Upper lobe of right lung (tissue), 1 donor: ENCODE data around the gene APBB3. TPM values are rescaled to one million over a fixed set of nuclear protein-coding genes. Genes with fewer than 3 reads are reported as not detected.
A peak's percentile ranks its signal among the peaks of the same experiment; 100 is the strongest.
"Not testable (repeated sequence)": the region's sequence is repeated elsewhere in the genome, so short reads cannot be mapped to it uniquely, and the experiment has no call there.

Experiments
- ATAC-seq: fragments of 200-7000 bp; cut with Tn5 transposase; one replicate; pipeline ENCODE4 v1.9.1; 2020; ENCODE audit warnings: mild to moderate bottlenecking, moderate library complexity
- DNase-seq: peaks from one replicate; pipeline ENCODE4 v3.0.0-alpha.2; 2020
- H3K27ac ChIP-seq: fragments of 200-600 bp; one replicate; pipeline ENCODE4 v1.8.0; 2022
- H3K27me3 ChIP-seq: fragments of 200-600 bp; one replicate; pipeline ENCODE4 v1.8.0; 2022; ENCODE audit warnings: mild to moderate bottlenecking
- H3K36me3 ChIP-seq: fragments of 200-600 bp; one replicate; pipeline ENCODE4 v1.8.0; 2022
- H3K4me1 ChIP-seq: fragments of 200-600 bp; one replicate; pipeline ENCODE4 v1.8.0; 2022
- H3K4me3 ChIP-seq: fragments of 200-600 bp; one replicate; pipeline ENCODE4 v1.8.0; 2022; ENCODE audit warnings: mild to moderate bottlenecking
- H3K9me3 ChIP-seq: fragments of 200-600 bp; one replicate; pipeline ENCODE4 v1.8.0; 2022
- CTCF ChIP-seq: fragments of 200-600 bp; IDR thresholded peaks from one replicate; pipeline ENCODE4 v1.8.0; 2022; ENCODE audit warnings: antibody characterized with exemption
- intact Hi-C: fragments of 100-400 bp; cut with DNase I; formaldehyde crosslinking; loops from one replicate; pipeline ENCODE4 v1.11.0; 2022
- total RNA-seq: library from RNA; stranded (reverse); fragmentation: NEBNext Ultra II Directional; extraction: Animal tissue kit (Norgen Biotek cat#: 25700); gene quantifications from one replicate; pipeline ENCODE4 v1.2.1, GENCODE V29; 2021
- donor health status: DM: no; HTN: yes; CAD: no; lungs with severe emphysema.

APBB3 gene
- total RNA-seq, 1 donor from 2014 or later: 25.8 TPM

GRCh38 chr5:140588311-140589070 is 24.1 kb upstream of the APBB3 start:
- TF ChIP-seq CTCF: no peak
- no peaks in the 10 kb centered on the region for H3K27me3 ChIP-seq
- no peaks in the 10 kb centered on the region for H3K36me3 ChIP-seq
- DNase-seq: no peak
- no peak for ATAC-seq
- peaks cover 17% of the 10 kb centered on the region for H3K4me1 ChIP-seq
- intact Hi-C loops: no loop called here
- H3K27ac ChIP-seq: peak overlapping the region; percentile 62
- no peaks in the 10 kb centered on the region for H3K9me3 ChIP-seq
- H3K4me3 ChIP-seq: no peak overlapping the region

GRCh38 chr5:140587495-140587894 is 23.1 kb upstream of the APBB3 start:
- H3K4me3 ChIP-seq: no peak overlapping the region
- H3K27me3 ChIP-seq: no peaks in the 10 kb centered on the region
- H3K9me3 ChIP-seq: no peaks in the 10 kb centered on the region
- no peak overlapping the region for H3K27ac ChIP-seq
- ATAC-seq (no peak), DNase-seq (no peak)
- peaks cover 17% of the 10 kb centered on the region for H3K4me1 ChIP-seq
- intact Hi-C loops: no loop called here
- TF ChIP-seq CTCF: no peak
- no peaks in the 10 kb centered on the region for H3K36me3 ChIP-seq

- H3K9me3 ChIP-seq, H3K27me3 ChIP-seq, H3K27ac ChIP-seq, DNase-seq, H3K4me3 ChIP-seq, H3K36me3 ChIP-seq, intact Hi-C loops, ATAC-seq: not testable (repeated sequence)
- H3K4me1 ChIP-seq: peaks cover 11% of the 10 kb centered on the region
Measured at GRCh38 chr5:140579188-140579747, 14.9 kb upstream of the APBB3 start.

GRCh38 chr5:140576776-140577201 is 12.4 kb upstream of the APBB3 start:
- Histone ChIP-seq H3K9me3 (no peaks in the 10 kb centered on the region), H3K4me3 (no peak overlapping the region), H3K4me1 (peaks cover 22% of the 10 kb centered on the region), H3K36me3 (no peaks in the 10 kb centered on the region), H3K27ac (peak overlapping the region; percentile 20), H3K27me3 (no peaks in the 10 kb centered on the region)
- ATAC-seq (peak; percentile 39), DNase-seq (no peak)
- TF ChIP-seq CTCF: no peak
- intact Hi-C loops: no loop called here

GRCh38 chr5:140575309-140575708 is 10.9 kb upstream of the APBB3 start:
- DNase-seq: peak; percentile 87
- ATAC-seq: peak; percentile 92
- intact Hi-C loops: no loop called here

More at GRCh38 chr5:140575309-140575708, 10.9 kb upstream of the APBB3 start:
- Histone ChIP-seq H3K4me3 (no peak overlapping the region), H3K36me3 (no peaks in the 10 kb centered on the region), H3K27me3 (no peaks in the 10 kb centered on the region), H3K9me3 (no peaks in the 10 kb centered on the region), H3K27ac (peak overlapping the region; percentile 25), H3K4me1 (peaks cover 30% of the 10 kb centered on the region)
- peak; percentile 53 for TF ChIP-seq CTCF
